H1 (cell line): ENCODE measurements around the gene AP2A1. TPM values are rescaled to one million over a fixed set of nuclear protein-coding genes. Genes with fewer than 3 reads are reported as not detected.

Source experiments
- BACH1 ChIP-seq: IDR thresholded peaks from 2 replicates; pipeline ENCODE4 v1.6.1; 2012; ENCODE audit warnings: low read length, improper control_type of control experiment
- BCL11A ChIP-seq, 2 experiments: IDR thresholded peaks; one replicate each; pipeline ENCODE4 v1.6.1; 2011; ENCODE audit warnings: low read depth in 2 of 2, low read length in 2 of 2, mild to moderate bottlenecking in 2 of 2
- CHD2 ChIP-seq: IDR thresholded peaks from 2 replicates; pipeline ENCODE4 v1.6.1; 2012; ENCODE audit warnings: low read length, improper control_type of control experiment
- CTCF ChIP-seq, 3 experiments: IDR thresholded peaks; 1 replicate in 2 of 3; 2 replicates in 1 of 3; pipeline versions ENCODE4 v1.5.1 to v1.6.1; 2011; ENCODE audit warnings: low read length in 3 of 3, mild to moderate bottlenecking in 3 of 3, inconsistent platforms in 2 of 3, low read depth in 1 of 3, moderate library complexity in 1 of 3; ENCODE audit not compliant: insufficient read depth in 1 of 3; ENCODE audit errors: control extremely low read depth in 1 of 3
- EP300 ChIP-seq, 2 experiments: IDR thresholded peaks; 1 replicate in 1 of 2; 2 replicates in 1 of 2; pipeline ENCODE4 v1.6.1; 2011 to 2012; ENCODE audit warnings: low read depth in 2 of 2, low read length in 2 of 2, mild to moderate bottlenecking in 2 of 2, borderline replicate concordance in 1 of 2, inconsistent platforms in 1 of 2, moderate library complexity in 1 of 2
- SIRT6 ChIP-seq: IDR thresholded peaks from one replicate; pipeline ENCODE4 v1.7.1; 2012; ENCODE audit warnings: low read length, inconsistent platforms
- TAF7 ChIP-seq: optimal IDR thresholded peaks from 2 replicates; pipeline ENCODE3; 2011; ENCODE audit warnings: low read depth, mild to moderate bottlenecking, inconsistent platforms, low read length, moderate library complexity, borderline replicate concordance
- ZNF274 ChIP-seq: IDR thresholded peaks from 2 replicates; pipeline ENCODE4 v1.7.0; 2012; ENCODE audit warnings: low read length, borderline replicate concordance; ENCODE audit errors: extremely low read depth
- polyA plus RNA-seq, 7 experiments: library from polyadenylated mRNA; depleted of rRNA in 3 of 7; stranded (reverse) in 5 of 7; unstranded in 2 of 7; fragments of >200 nt in 5 of 7; fragments of 200-250 nt in 2 of 7; gene quantifications; 1 replicate in 5 of 7; 2 replicates in 1 of 7; 4 replicates in 1 of 7; pipeline versions ENCODE4 v1.2.1 to v1.2.3, GENCODE V29; 2011 to 2013; ENCODE audit warnings: missing spikeins in 2 of 7, mixed read lengths in 2 of 7
- total RNA-seq: library from RNA; stranded (reverse); fragmentation: NEBNext Ultra II Directional; extraction: Animal tissue kit (Norgen Biotek cat#: 25700); gene quantifications from 2 replicates; pipeline ENCODE4 v1.2.1, GENCODE V29; 2021

The AP2A1 gene
- total and polyA plus RNA-seq, 2 of the 8 experiments (the other 6 are each of a cell fraction or from before 2014, with no cell fraction given): 105 to 106 TPM

- TF ChIP-seq CTCF (IDR thresholded peaks at IDR 0.05; ENCODE audit: control extremely low read depth in 1 of 3, insufficient read depth in 1 of 3, low read depth in 1 of 3, low read length in 3 of 3) (no peak), BACH1 (no peak), ZNF274 (no peak), EP300 (IDR thresholded peaks at IDR 0.05; ENCODE audit: borderline replicate concordance in 1 of 2, low read depth in 2 of 2, low read length in 2 of 2) (no peak), SIRT6 (no peak), CHD2 (no peak), BCL11A (IDR thresholded peaks at IDR 0.05; ENCODE audit: low read depth in 2 of 2, low read length in 2 of 2) (no peak), TAF7 (no peak)
- TF ChIP-seq, all 59 proteins: peak for 0
Observed at GRCh38 chr19:49770529-49770928, 3.7 kb downstream of the AP2A1 start (continued).
